SK-N-SH treated with all-trans-retinoic acid at 6 μM for 48 hours (cell line): ENCODE measurements around the gene KPNB1.

ENCODE experiments used
- ARNTL ChIP-seq: fragments of 450-650 bp; formaldehyde crosslinking; IDR thresholded peaks from 2 replicates; pipeline ENCODE4 v1.5.0; 2020; ENCODE audit warnings: low read depth, mild to moderate bottlenecking, moderate library complexity, borderline replicate concordance
- CREB5 ChIP-seq: fragments of 250-450 bp; sonication (Bioruptor Pico); IDR thresholded peaks from 2 replicates; pipeline ENCODE4 v1.5.1; 2020; ENCODE audit warnings: low read depth, mild to moderate bottlenecking, moderate library complexity
- ESRRG ChIP-seq: fragments of 250-450 bp; sonication (Bioruptor Pico); IDR thresholded peaks from 2 replicates; pipeline ENCODE4 v1.6.1; 2021; ENCODE audit warnings: mild to moderate bottlenecking
- GLIS3 ChIP-seq: fragments of 250-450 bp; sonication (Bioruptor Pico); IDR thresholded peaks from 2 replicates; pipeline ENCODE4 v1.5.0; 2020; ENCODE audit warnings: mild to moderate bottlenecking, moderate library complexity
- ISL1 ChIP-seq: fragments of 250-450 bp; sonication (Bioruptor Pico); IDR thresholded peaks from 2 replicates; pipeline ENCODE4 v2.1.2; 2022; ENCODE audit warnings: mild to moderate bottlenecking, moderate library complexity
- PATZ1 ChIP-seq: fragments of 250-450 bp; sonication (Bioruptor Pico); IDR thresholded peaks from 2 replicates; pipeline ENCODE4 v1.8.0; 2020; ENCODE audit warnings: mild to moderate bottlenecking, moderate library complexity, borderline replicate concordance
- RARB ChIP-seq: fragments of 250-450 bp; sonication (Bioruptor Pico); IDR thresholded peaks from 2 replicates; pipeline ENCODE4 v1.8.0; 2021; ENCODE audit warnings: mild to moderate bottlenecking, moderate library complexity
- SNAI2 ChIP-seq: fragments of 250-450 bp; sonication (Bioruptor Pico); IDR thresholded peaks from 2 replicates; pipeline ENCODE4 v1.5.0; 2020; ENCODE audit warnings: mild to moderate bottlenecking, moderate library complexity
- ZFP3 ChIP-seq: fragments of 250-450 bp; sonication (Bioruptor Pico); IDR thresholded peaks from 2 replicates; pipeline ENCODE4 v1.5.0; 2020; ENCODE audit warnings: mild to moderate bottlenecking, moderate library complexity
- ZFP30 ChIP-seq: fragments of 450-650 bp; formaldehyde crosslinking; IDR thresholded peaks from 2 replicates; pipeline ENCODE4 v1.5.0; 2022; ENCODE audit warnings: mild to moderate bottlenecking, moderate library complexity
- ZNF565 ChIP-seq: fragments of 450-650 bp; formaldehyde crosslinking; conservative IDR thresholded peaks from 2 replicates; pipeline ENCODE4 v1.5.0; 2020; ENCODE audit warnings: low read depth, mild to moderate bottlenecking, moderate library complexity
- ZNF70 ChIP-seq: fragments of 450-650 bp; formaldehyde crosslinking; IDR thresholded peaks from 2 replicates; pipeline ENCODE4 v1.5.0; 2020; ENCODE audit warnings: mild to moderate bottlenecking, moderate library complexity
- ZNF8 ChIP-seq: fragments of 450-650 bp; formaldehyde crosslinking; IDR thresholded peaks from 2 replicates; pipeline ENCODE4 v1.5.0; 2020; ENCODE audit warnings: mild to moderate bottlenecking, moderate library complexity

GRCh38 chr17:47690121-47690520 is 40.4 kb downstream of the KPNB1 start:
- TF ChIP-seq ZNF8: no peak
- no peak for TF ChIP-seq CREB5 (CRISPR knock-in tag)
- TF ChIP-seq GLIS3 (CRISPR knock-in tag): no peak
- TF ChIP-seq RARB (CRISPR knock-in tag): no peak
- no peak for TF ChIP-seq ZNF70 (CRISPR knock-in tag)
- TF ChIP-seq ISL1 (CRISPR knock-in tag): no peak
- TF ChIP-seq ZFP3: no peak
- no peak for TF ChIP-seq ESRRG (CRISPR knock-in tag)
- no peak for TF ChIP-seq PATZ1 (CRISPR knock-in tag)
- no peak for TF ChIP-seq ZNF565
- TF ChIP-seq ZFP30 (CRISPR knock-in tag): no peak
- no peak for TF ChIP-seq SNAI2
- TF ChIP-seq ARNTL (CRISPR knock-in tag): no peak
